ENCODE results near the gene CRACR2A.

CRACR2A gene

GRCh38 chr12:3646561-3647241, 106.2 kb downstream of the CRACR2A start:
- DNase-seq (ENCODE audit: low read depth), result no peak

DNA sequence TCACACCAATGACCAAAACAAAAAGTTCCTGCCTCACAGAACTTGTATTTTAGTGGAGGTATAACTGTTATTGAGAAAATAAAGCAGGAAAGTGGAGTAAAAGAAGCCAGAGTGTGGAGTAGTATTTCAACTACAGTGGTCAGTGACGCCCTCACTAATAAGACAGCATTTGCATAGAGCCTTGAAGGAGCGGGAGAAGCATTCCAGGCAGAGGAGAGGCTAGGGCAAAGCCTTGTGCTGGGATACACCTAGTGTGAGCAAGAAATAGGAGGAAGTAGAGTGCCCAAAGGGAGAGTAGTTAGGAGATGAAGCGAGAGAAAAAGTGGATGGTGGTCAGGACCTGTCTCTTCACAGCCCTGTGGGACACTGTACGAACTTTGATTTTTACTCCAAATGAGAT, 107.8 kb downstream of the CRACR2A start:
- no peak for DNase-seq (ENCODE audit: low read depth)

GRCh38 chr12:3644104-3644503, 108.8 kb downstream of the CRACR2A start:
- no peak for DNase-seq (ENCODE audit: low read depth)

GRCh38 chr12:3641428-3642018, 111.4 kb downstream of the CRACR2A start:
- DNase-seq (ENCODE audit: low read depth), result peak; percentile 23

- no peak for DNase-seq (ENCODE audit: low read depth)
Observed at GRCh38 chr12:3636328-3636727, 116.6 kb downstream of the CRACR2A start.

DNA sequence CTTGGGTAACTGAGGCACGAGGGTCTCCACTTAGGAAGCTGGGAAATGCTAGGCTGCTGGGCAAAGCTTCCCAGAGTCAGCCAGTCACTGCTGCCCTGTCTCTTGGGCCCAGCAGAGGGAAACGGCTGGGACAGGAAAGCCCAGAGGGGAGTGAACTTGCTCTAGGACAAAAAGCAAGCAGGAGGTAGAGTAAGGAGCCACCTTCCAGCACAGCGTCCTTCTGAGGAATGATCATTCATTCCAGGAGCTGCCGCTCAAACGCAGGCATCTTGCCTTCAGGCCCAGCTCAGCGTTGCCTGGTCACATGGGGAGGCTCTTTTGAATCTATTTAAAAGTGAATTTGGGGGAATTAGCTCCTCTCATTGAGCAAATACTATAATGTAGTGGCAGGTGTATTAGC, 118.6 kb downstream of the CRACR2A start:
- no peak for DNase-seq (ENCODE audit: low read depth)

DNA sequence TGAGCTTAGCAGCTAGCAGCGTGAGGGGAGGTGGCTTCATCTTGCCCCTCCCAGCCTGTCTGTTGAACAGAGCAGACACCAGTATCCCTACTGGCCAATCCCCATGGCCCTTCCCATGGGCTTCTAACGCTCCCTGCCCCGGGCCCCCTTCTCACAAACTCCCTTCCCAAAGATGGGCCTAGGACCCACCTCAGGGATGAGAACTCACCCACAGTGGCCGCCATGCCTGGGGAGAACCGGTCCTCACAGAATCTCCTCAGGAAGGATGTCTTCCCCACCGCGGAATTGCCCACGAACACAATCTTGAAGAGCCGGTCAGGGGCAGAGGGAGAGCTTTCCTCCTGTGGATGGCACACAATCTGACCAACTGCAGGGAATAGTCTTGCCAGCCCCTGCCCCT, 119.5 kb downstream of the CRACR2A start:
- DNase-seq (ENCODE audit: low read depth), result no peak

GRCh38 chr12:3632754-3633153, 120.2 kb downstream of the CRACR2A start:
- DNase-seq (ENCODE audit: low read depth), result no peak

- DNase-seq (ENCODE audit: low read depth), result no peak
Observed at GRCh38 chr12:3632256-3632655, 120.7 kb downstream of the CRACR2A start.

- no peak for DNase-seq (ENCODE audit: low read depth)
Observed at GRCh38 chr12:3631759-3632158, 121.2 kb downstream of the CRACR2A start.

- DNase-seq (ENCODE audit: low read depth), result no peak
Observed at GRCh38 chr12:3631272-3631637, 121.7 kb downstream of the CRACR2A start.

- DNase-seq (ENCODE audit: low read depth), result no peak
Observed at GRCh38 chr12:3630621-3631271, 122.2 kb downstream of the CRACR2A start.

DNA sequence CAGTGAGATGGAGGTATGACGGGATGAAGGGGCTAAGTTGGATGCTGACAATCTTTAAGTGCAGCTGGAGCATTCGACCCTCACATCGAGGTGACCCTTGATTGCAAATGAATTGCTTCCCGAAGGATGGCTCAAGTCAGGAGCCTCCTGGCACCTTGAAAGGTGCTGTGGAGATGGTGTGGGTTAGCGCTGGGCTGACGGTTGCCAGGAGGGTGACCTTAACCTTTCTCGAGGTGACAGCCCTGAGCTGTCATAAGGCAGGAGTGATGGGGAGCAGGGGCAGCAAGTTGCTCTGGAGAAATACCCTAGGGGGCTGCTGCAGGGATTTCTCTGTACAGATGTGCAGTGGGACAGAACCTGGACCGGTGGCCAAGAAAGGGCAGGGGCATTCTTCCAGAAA, 122.8 kb downstream of the CRACR2A start:
- no peak for DNase-seq (ENCODE audit: low read depth)

- no peak for DNase-seq (ENCODE audit: low read depth)
Observed at GRCh38 chr12:3629057-3629830, 123.7 kb downstream of the CRACR2A start.

DNA sequence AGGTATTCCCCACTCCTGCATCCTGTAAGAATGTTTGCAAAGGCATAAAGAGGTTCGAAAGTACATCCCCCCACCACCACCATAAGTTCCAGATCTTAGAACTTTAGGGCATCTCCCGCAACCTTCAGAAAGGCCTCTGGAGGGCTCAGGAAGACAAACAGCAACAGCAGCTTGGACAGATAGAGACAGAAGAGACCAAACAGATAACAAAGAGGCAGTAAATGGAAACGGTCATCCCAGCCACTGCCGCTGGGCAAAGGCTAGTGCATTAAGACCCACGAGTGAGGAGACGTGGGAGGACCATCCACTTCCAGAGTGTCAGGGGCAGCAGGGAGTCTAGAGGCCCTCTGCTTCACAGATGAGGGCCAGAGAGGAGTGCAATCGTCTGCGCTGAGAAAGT, 124.3 kb downstream of the CRACR2A start:
- DNase-seq (ENCODE audit: low read depth), result no peak

GRCh38 chr12:3627336-3627735, 125.6 kb downstream of the CRACR2A start:
- no peak for DNase-seq (ENCODE audit: low read depth)

DNA sequence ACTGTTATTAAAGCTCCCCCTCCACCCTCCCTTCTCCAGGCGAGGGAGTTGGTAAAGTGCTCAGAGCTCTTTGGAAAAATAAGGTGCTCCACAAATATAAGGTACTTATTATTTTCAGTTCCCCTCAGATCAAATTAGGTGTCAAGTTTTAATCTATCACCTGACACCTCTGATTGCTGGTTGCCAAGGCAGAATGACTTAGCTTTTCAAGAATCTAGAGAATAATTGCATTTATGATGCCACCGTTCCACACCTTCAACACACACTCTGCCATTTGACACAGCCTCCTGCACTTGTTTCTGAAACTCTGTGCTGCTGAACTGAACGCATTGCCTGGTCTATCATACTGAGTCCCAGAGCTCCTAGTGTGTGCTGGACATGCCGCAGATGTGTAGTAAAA, 128.6 kb downstream of the CRACR2A start:
- no peak for DNase-seq (ENCODE audit: low read depth)

- no peak for DNase-seq (ENCODE audit: low read depth)
Observed at GRCh38 chr12:3622822-3623690, 129.9 kb downstream of the CRACR2A start.

GRCh38 chr12:3622021-3622821, 130.7 kb downstream of the CRACR2A start:
- no peak for DNase-seq (ENCODE audit: low read depth)

GRCh38 chr12:3620856-3621255, 132.1 kb downstream of the CRACR2A start:
- no peak for DNase-seq (ENCODE audit: low read depth)

DNA sequence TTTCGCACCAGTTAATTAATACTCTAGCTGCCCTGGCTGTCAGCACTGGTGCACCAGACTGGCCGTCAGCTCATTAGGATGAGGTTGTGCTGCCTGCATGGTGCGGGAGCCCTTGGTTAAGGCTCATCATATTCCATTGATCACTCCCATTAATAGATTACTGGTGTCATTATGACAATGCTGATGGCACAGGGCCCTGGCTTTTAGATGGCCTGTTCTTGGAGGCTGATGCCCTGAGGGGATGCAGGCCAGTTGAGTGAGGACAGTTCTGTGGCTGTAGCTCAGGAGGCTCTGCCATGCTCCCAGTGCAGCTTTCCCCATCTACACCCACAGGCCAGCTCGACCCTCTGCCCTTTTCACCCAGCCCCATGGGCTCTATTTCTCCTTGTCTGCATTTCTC, 135.3 kb downstream of the CRACR2A start:
- no peak for DNase-seq (ENCODE audit: low read depth)

Data from GM04504 (cell line).